HG02623 (cell line): ENCODE results near the gene AOC2.
"Not testable (repeated sequence)": the region's sequence is repeated elsewhere in the genome, so short reads cannot be mapped to it uniquely, and the experiment has no call there.

Experiments used
- ATAC-seq: cut with Tn5 transposase; IDR thresholded peaks from one replicate; pipeline ENCODE4 v1.9.1; 2021; ENCODE audit warnings: moderate library complexity; ENCODE audit not compliant: unreplicated experiment

AOC2 gene

GRCh38 chr17:42832213-42832933 lies 12.0 kb upstream of the AOC2 start:
- ATAC-seq, result no peak

- peak; percentile 80 for ATAC-seq
These were observed 11.2 kb upstream of the AOC2 start, which contains the start of gene PSME3 for GRCh38 chr17:42832934-42833766. Gene PSME3, plus strand, starts transcription at chr17:42833397. Its CDS starts 235 bp downstream, at chr17:42833632.

- ATAC-seq, result peak; percentile 8
These were observed 10.5 kb upstream of the AOC2 start for GRCh38 chr17:42833767-42834422.

GRCh38 chr17:42835732-42836131 lies 8.6 kb upstream of the AOC2 start:
- no peak for ATAC-seq

- no peak for ATAC-seq
These were observed 2.2 kb upstream of the AOC2 start for GRCh38 chr17:42841975-42842685.

- no peak for ATAC-seq
These were observed 934 bp upstream of the AOC2 start for GRCh38 chr17:42843358-42843934.

- ATAC-seq, result no peak
These were observed 578 bp downstream of the AOC2 start for GRCh38 chr17:42844761-42845555.

- ATAC-seq, result no peak
These were observed 1.2 kb downstream of the AOC2 start for GRCh38 chr17:42845556-42845917.

- ATAC-seq, result no peak
These were observed 1.7 kb downstream of the AOC2 start for GRCh38 chr17:42845918-42846593.

GRCh38 chr17:42846594-42847280 lies 2.4 kb downstream of the AOC2 start:
- ATAC-seq, result no peak

- ATAC-seq, result no peak
These were observed 3.7 kb downstream of the AOC2 start for GRCh38 chr17:42848093-42848492.

- no peak for ATAC-seq
These were observed 4.7 kb downstream of the AOC2 start for GRCh38 chr17:42849031-42849430.

- ATAC-seq, result no peak
These were observed 5.2 kb downstream of the AOC2 start for GRCh38 chr17:42849451-42850181.

GRCh38 chr17:42850954-42851353 lies 6.6 kb downstream of the AOC2 start, which contains the start of gene AOC3:
Gene AOC3, plus strand, starts transcription at chr17:42851199. Its CDS starts 145 bp downstream, at chr17:42851344.
- no peak for ATAC-seq

GRCh38 chr17:42851371-42852240 lies 7.2 kb downstream of the AOC2 start:
- not testable (repeated sequence) for ATAC-seq

GRCh38 chr17:42852351-42852750 lies 8.0 kb downstream of the AOC2 start:
- no peak for ATAC-seq

- ATAC-seq, result no peak
These were observed 8.6 kb downstream of the AOC2 start for GRCh38 chr17:42853004-42853403.
